Measurements from ENCODE around the gene LRRC57.

DNA sequence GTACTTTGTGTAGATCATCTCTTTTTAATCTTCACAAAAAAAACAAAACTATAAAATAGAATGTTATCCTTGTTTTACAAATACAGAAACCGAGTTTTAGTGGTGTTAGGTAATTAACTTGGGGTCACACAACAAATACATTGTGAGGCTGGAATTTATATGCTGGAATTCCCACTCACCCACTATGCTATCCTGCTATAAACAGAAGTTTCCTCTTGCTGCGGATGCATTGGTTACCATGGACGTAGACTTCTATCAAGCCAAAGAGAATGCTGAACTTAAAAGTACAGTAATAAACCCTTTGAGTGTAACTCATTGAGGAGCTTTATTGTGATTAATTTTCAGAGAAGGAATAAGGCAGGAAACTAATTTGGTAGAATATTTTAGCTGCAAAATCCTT, 44.0 kb downstream of the LRRC57 start:
- TF ChIP-seq, protein P1, sequence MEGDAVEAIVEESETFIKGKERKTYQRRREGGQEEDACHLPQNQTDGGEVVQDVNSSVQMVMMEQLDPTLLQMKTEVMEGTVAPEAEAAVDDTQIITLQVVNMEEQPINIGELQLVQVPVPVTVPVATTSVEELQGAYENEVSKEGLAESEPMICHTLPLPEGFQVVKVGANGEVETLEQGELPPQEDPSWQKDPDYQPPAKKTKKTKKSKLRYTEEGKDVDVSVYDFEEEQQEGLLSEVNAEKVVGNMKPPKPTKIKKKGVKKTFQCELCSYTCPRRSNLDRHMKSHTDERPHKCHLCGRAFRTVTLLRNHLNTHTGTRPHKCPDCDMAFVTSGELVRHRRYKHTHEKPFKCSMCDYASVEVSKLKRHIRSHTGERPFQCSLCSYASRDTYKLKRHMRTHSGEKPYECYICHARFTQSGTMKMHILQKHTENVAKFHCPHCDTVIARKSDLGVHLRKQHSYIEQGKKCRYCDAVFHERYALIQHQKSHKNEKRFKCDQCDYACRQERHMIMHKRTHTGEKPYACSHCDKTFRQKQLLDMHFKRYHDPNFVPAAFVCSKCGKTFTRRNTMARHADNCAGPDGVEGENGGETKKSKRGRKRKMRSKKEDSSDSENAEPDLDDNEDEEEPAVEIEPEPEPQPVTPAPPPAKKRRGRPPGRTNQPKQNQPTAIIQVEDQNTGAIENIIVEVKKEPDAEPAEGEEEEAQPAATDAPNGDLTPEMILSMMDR (IDR thresholded peaks at IDR 0.05; ENCODE audit: low read length), result no peak
- TF ChIP-seq EZH2 (optimal IDR thresholded peaks at IDR 0.05; ENCODE audit: low read depth, low read length) (no peak), EZH2phosphoT487 (IDR thresholded peaks at IDR 0.05; ENCODE audit: low read length) (no peak)

Data from MM.1S (cell line).